DLD1 (cell line): ENCODE data around the gene BCHE.
"Not testable (repeated sequence)": the region's sequence is repeated elsewhere in the genome, so short reads cannot be mapped to it uniquely, and the experiment has no call there.

Experiments used
- in situ Hi-C: cut with HindIII; loops from 2 replicates; pipeline ENCODE4 v1.10.0; 2017; ENCODE audit warnings: low sequenced_read_pairs

BCHE gene

GRCh38 chr3:165817160-165817709, 20.0 kb downstream of the BCHE start:
- in situ Hi-C loops = no loop called here

GRCh38 chr3:165816209-165816608, 21.0 kb downstream of the BCHE start:
- in situ Hi-C loops = no loop called here

GRCh38 chr3:165815682-165816081, 21.5 kb downstream of the BCHE start:
- in situ Hi-C loops = no loop called here

- in situ Hi-C loops = no loop called here
These were observed 22.8 kb downstream of the BCHE start for GRCh38 chr3:165814380-165814779.

GRCh38 chr3:165807937-165808336, 29.3 kb downstream of the BCHE start:
- in situ Hi-C loops = not testable (repeated sequence)

GRCh38 chr3:165805946-165806561, 31.2 kb downstream of the BCHE start:
- in situ Hi-C loops = no loop called here

- in situ Hi-C loops = no loop called here
These were observed 33.8 kb downstream of the BCHE start for GRCh38 chr3:165803471-165803870.

GRCh38 chr3:165800970-165801369, 36.3 kb downstream of the BCHE start:
- in situ Hi-C loops = no loop called here

- in situ Hi-C loops = no loop called here
These were observed 38.2 kb downstream of the BCHE start for GRCh38 chr3:165799026-165799425.

- in situ Hi-C loops = no loop called here
These were observed 39.7 kb downstream of the BCHE start for GRCh38 chr3:165797551-165797950.

- in situ Hi-C loops = no loop called here
These were observed 40.5 kb downstream of the BCHE start for GRCh38 chr3:165796701-165797100.

GRCh38 chr3:165788531-165788930, 48.7 kb downstream of the BCHE start:
- in situ Hi-C loops = no loop called here

GRCh38 chr3:165786013-165786412, 51.2 kb downstream of the BCHE start:
- in situ Hi-C loops = no loop called here

GRCh38 chr3:165784337-165784736, 52.9 kb downstream of the BCHE start:
- in situ Hi-C loops = no loop called here

- in situ Hi-C loops = no loop called here
These were observed 53.8 kb downstream of the BCHE start for GRCh38 chr3:165783383-165783782.

- in situ Hi-C loops = no loop called here
These were observed 58.3 kb downstream of the BCHE start for GRCh38 chr3:165778891-165779290.

GRCh38 chr3:165778456-165778855, 58.8 kb downstream of the BCHE start:
- in situ Hi-C loops = no loop called here

GRCh38 chr3:165775824-165776223, 61.4 kb downstream of the BCHE start:
- in situ Hi-C loops = no loop called here

GRCh38 chr3:165770781-165771180, 66.4 kb downstream of the BCHE start:
- in situ Hi-C loops = no loop called here

GRCh38 chr3:165768680-165769079, 68.5 kb downstream of the BCHE start:
- in situ Hi-C loops = no loop called here

GRCh38 chr3:165759041-165759440, 78.2 kb downstream of the BCHE start:
- in situ Hi-C loops = no loop called here

- in situ Hi-C loops = no loop called here
These were observed 81.7 kb downstream of the BCHE start for GRCh38 chr3:165755571-165755970.
